K562 (cell line): ENCODE measurements around the gene CEBPZ. TPM values are rescaled to one million over a fixed set of nuclear protein-coding genes. Genes with fewer than 3 reads are reported as not detected.

Source experiments
- EGR1 ChIP-seq: fragments of 450-650 bp; conservative IDR thresholded peaks from 2 replicates; pipeline ENCODE4 v1.6.1; 2017; ENCODE audit warnings: mild to moderate bottlenecking
- ELF2 ChIP-seq: fragments of 250-450 bp; sonication (Bioruptor Pico); IDR thresholded peaks from 2 replicates; pipeline ENCODE4 v1.5.0; 2021; ENCODE audit warnings: mild to moderate bottlenecking
- FIP1L1 ChIP-seq: fragments of 200-400 bp; formaldehyde crosslinking; IDR thresholded peaks from 2 replicates; pipeline ENCODE4 v1.6.1; 2018; ENCODE audit warnings: mild to moderate bottlenecking, low read depth, low read length; ENCODE audit not compliant: poor library complexity, severe bottlenecking
- FOSL1 ChIP-seq: fragments of 200-800 bp; sonication (Bioruptor generic); conservative IDR thresholded peaks from 2 replicates; pipeline ENCODE4 v1.6.1; 2016; ENCODE audit warnings: missing genetic modification characterization, missing compliant biosample characterization
- MAFK ChIP-seq: IDR thresholded peaks from 2 replicates; pipeline ENCODE4 v1.6.1; 2011; ENCODE audit warnings: low read length, improper control_type of control experiment
- NR2C2 ChIP-seq, 2 experiments: fragments of 200-800 bp in 1 of 2; sonication (Bioruptor generic) in 1 of 2; sonication (generic) in 1 of 2; formaldehyde crosslinking in 1 of 2; IDR thresholded peaks; 2 replicates each; pipeline versions ENCODE4 v1.6.1 to v1.8.0; 2016 to 2022; ENCODE audit warnings: mild to moderate bottlenecking in 1 of 2, missing compliant biosample characterization in 1 of 2, missing genetic modification characterization in 1 of 2, missing genetic modification reagents in 1 of 2
- POLR2B ChIP-seq: fragments of 450-650 bp; IDR thresholded peaks from 2 replicates; pipeline ENCODE4 v1.6.1; 2018; ENCODE audit warnings: low read depth; ENCODE audit not compliant: partially characterized antibody
- SMAD1 ChIP-seq: fragments of 150-350 bp; IDR thresholded peaks from 2 replicates; pipeline ENCODE4 v1.6.1; 2014; ENCODE audit warnings: low read length, low read depth; ENCODE audit not compliant: partially characterized antibody
- SRSF3 ChIP-seq: fragments of 200-400 bp; formaldehyde crosslinking; IDR thresholded peaks from 2 replicates; pipeline ENCODE4 v1.6.1; 2016; ENCODE audit warnings: mild to moderate bottlenecking, low read length, moderate library complexity; ENCODE audit not compliant: insufficient read depth
- ZNF12 ChIP-seq: sonication (generic); formaldehyde crosslinking; IDR thresholded peaks from 2 replicates; pipeline ENCODE4 v1.4.0; 2020; ENCODE audit warnings: mild to moderate bottlenecking, missing genetic modification reagents
- ZNF232 ChIP-seq: sonication (generic); formaldehyde crosslinking; IDR thresholded peaks from 2 replicates; pipeline ENCODE4 v1.8.0; 2022; ENCODE audit warnings: mild to moderate bottlenecking, missing genetic modification reagents
- polyA plus RNA-seq, 8 experiments: library from polyadenylated mRNA; depleted of rRNA in 4 of 8; stranded (reverse) in 5 of 8; unstranded in 3 of 8; fragments of >200 nt; fragmentation: Nextera tagmentation in 2 of 8; fragmentation: Illumina TruSeq in 1 of 8; extraction: Ambion mirVana in 2 of 8; extraction: Trizol in 1 of 8; gene quantifications; 2 replicates each; pipeline versions ENCODE4 v1.2.1 to v1.2.3, GENCODE V29; 2011 to 2014; ENCODE audit warnings: inconsistent platforms in 1 of 8, missing spikeins in 1 of 8
- total RNA-seq, 7 experiments: library from RNA; depleted of rRNA in 6 of 7; stranded (reverse); fragments of >200 nt in 6 of 7; fragmentation: Illumina TruSeq in 2 of 7; extraction: Trizol in 2 of 7; gene quantifications; 2 replicates each; pipeline versions ENCODE4 v1.2.1 to v1.2.3, GENCODE V29; 2011 to 2021; ENCODE audit warnings: low replicate concordance in 1 of 7
- TF ChIP-seq, protein P1 (sequence below), 3 experiments: fragments of 200-800 bp in 1 of 3; fragments of 250-450 bp in 1 of 3; fragments of 450-650 bp in 1 of 3; sonication (Bioruptor Pico) in 1 of 3; sonication (Bioruptor generic) in 1 of 3; formaldehyde crosslinking in 1 of 3; IDR thresholded peaks; 2 replicates each; pipeline versions ENCODE4 v1.6.1 to v1.8.0; 2016 to 2022; ENCODE audit warnings: mild to moderate bottlenecking in 2 of 3, missing genetic modification characterization in 2 of 3, missing compliant biosample characterization in 1 of 3, moderate library complexity in 1 of 3
- TF ChIP-seq, protein P2 (sequence below): fragments of 450-650 bp; formaldehyde crosslinking; IDR thresholded peaks from 2 replicates; pipeline ENCODE4 v1.4.0; 2020; ENCODE audit warnings: mild to moderate bottlenecking, moderate library complexity
- TF ChIP-seq, protein P3 (sequence below): sonication (generic); formaldehyde crosslinking; IDR thresholded peaks from 2 replicates; pipeline ENCODE4 v1.8.0; 2022; ENCODE audit warnings: missing genetic modification reagents, mild to moderate bottlenecking, borderline replicate concordance

Gene CEBPZ
- total and polyA plus RNA-seq, 9 of the 15 experiments (the other 6 are each of a cell fraction or from before 2014, with no cell fraction given), result 49.7 to 160 (median 82.8) TPM

DNA sequence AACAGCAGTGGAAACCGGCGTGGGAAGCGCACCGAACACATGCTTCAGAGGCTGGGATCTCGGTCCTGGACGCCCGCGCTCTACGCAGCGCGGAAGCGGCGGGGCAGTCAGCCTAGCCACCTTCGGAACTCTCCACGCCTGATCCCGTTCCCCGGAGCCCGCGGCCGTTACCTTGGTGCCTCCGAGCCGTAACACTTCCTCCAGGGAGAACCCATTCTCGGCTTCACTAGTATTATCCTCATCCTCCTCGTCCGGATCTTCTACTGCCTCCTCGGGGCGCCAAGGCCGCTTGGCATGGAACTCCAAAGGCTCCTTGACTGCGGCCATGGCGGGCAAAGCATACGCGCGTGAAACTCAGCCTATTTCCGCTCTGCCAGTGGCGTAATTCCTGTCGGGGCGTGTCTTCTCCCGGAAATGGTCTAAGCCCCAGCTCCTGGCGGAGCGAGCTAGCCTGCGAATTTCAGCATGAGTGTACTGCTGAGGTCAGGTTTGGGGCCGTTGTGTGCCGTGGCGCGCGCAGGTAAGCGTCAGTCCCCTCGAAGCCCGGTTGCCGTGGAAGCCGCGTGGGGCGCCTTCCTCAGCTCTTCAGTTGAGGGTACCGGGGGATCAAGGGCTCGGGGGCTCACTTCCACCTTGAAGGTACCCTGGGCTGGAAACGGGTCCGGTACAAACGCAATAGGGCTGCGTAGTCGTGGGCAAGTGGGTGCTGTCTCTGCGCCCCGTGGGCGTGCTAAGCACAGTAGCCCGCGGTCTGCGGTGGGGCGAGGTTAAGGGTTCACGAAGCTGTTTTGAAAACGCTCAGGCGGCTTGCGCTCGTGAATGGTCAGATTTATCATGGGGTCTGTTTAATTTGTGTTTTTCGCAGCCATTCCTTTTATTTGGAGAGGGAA, at the start of gene CEBPZ, which contains the start of gene NDUFAF7 (continued):
- TF ChIP-seq, protein P1, sequence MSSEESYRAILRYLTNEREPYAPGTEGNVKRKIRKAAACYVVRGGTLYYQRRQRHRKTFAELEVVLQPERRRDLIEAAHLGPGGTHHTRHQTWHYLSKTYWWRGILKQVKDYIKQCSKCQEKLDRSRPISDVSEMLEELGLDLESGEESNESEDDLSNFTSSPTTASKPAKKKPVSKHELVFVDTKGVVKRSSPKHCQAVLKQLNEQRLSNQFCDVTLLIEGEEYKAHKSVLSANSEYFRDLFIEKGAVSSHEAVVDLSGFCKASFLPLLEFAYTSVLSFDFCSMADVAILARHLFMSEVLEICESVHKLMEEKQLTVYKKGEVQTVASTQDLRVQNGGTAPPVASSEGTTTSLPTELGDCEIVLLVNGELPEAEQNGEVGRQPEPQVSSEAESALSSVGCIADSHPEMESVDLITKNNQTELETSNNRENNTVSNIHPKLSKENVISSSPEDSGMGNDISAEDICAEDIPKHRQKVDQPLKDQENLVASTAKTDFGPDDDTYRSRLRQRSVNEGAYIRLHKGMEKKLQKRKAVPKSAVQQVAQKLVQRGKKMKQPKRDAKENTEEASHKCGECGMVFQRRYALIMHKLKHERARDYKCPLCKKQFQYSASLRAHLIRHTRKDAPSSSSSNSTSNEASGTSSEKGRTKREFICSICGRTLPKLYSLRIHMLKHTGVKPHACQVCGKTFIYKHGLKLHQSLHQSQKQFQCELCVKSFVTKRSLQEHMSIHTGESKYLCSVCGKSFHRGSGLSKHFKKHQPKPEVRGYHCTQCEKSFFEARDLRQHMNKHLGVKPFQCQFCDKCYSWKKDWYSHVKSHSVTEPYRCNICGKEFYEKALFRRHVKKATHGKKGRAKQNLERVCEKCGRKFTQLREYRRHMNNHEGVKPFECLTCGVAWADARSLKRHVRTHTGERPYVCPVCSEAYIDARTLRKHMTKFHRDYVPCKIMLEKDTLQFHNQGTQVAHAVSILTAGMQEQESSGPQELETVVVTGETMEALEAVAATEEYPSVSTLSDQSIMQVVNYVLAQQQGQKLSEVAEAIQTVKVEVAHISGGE (CRISPR knock-in tag; IDR thresholded peaks at IDR 0.05), result peak in 1 of 3 experiments; percentile 84; a peak in 3 of 6 replicates
- peak; percentile 73 for TF ChIP-seq EGR1
- peak; percentile 93 for TF ChIP-seq POLR2B
- TF ChIP-seq, protein P2, sequence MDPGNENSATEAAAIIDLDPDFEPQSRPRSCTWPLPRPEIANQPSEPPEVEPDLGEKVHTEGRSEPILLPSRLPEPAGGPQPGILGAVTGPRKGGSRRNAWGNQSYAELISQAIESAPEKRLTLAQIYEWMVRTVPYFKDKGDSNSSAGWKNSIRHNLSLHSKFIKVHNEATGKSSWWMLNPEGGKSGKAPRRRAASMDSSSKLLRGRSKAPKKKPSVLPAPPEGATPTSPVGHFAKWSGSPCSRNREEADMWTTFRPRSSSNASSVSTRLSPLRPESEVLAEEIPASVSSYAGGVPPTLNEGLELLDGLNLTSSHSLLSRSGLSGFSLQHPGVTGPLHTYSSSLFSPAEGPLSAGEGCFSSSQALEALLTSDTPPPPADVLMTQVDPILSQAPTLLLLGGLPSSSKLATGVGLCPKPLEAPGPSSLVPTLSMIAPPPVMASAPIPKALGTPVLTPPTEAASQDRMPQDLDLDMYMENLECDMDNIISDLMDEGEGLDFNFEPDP, result no peak
- 0 out of 2 replicates have a peak, but pooled peaks have one; percentile 84 for TF ChIP-seq ZNF232 (CRISPR knock-in tag)
- TF ChIP-seq SMAD1, result peak; percentile 57
- TF ChIP-seq SRSF3, result 0 out of 2 replicates have a peak, but pooled peaks have one; percentile 54
- peak; percentile 68; the same call in 1 of the 2 replicates for TF ChIP-seq ELF2 (CRISPR knock-in tag)
- TF ChIP-seq, protein P3, sequence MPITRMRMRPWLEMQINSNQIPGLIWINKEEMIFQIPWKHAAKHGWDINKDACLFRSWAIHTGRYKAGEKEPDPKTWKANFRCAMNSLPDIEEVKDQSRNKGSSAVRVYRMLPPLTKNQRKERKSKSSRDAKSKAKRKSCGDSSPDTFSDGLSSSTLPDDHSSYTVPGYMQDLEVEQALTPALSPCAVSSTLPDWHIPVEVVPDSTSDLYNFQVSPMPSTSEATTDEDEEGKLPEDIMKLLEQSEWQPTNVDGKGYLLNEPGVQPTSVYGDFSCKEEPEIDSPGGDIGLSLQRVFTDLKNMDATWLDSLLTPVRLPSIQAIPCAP (CRISPR knock-in tag), result no peak
- TF ChIP-seq FIP1L1, result peak; percentile 49
- TF ChIP-seq MAFK, result 0 out of 2 replicates have a peak, but pooled peaks have one; percentile 22
- no peak for TF ChIP-seq NR2C2 (CRISPR knock-in tag; IDR thresholded peaks at IDR 0.05)
- peak; percentile 12; the same call in 1 of the 2 replicates for TF ChIP-seq NR2C2 (tag; IDR thresholded peaks at IDR 0.05)
- TF ChIP-seq FOSL1, result 0 out of 2 replicates have a peak, but pooled peaks have one; percentile 17
- TF ChIP-seq ZNF12 (CRISPR knock-in tag), result 0 out of 2 replicates have a peak, but pooled peaks have one; percentile 26
